GM12878 (cell line): ENCODE measurements around the gene ARMH1.

Experiments used
- CTCF ChIP-seq, 3 experiments: IDR thresholded peaks in 2 of 3; conservative IDR thresholded peaks in 1 of 3; 2 replicates each; pipeline ENCODE4 v1.5.1; 2011; ENCODE audit warnings: low read depth in 3 of 3, low read length in 3 of 3, mild to moderate bottlenecking in 3 of 3, control low read depth in 2 of 3, moderate library complexity in 2 of 3, inconsistent platforms in 1 of 3, mixed read lengths in 1 of 3; ENCODE audit not compliant: control insufficient read depth in 2 of 3, insufficient read depth in 1 of 3; ENCODE audit errors: extremely low read depth in 1 of 3
- EZH2 ChIP-seq: IDR thresholded peaks from 2 replicates; pipeline ENCODE4 v1.6.1; 2012; ENCODE audit warnings: low read depth, mild to moderate bottlenecking, control low read depth, inconsistent platforms, low read length, borderline replicate concordance; ENCODE audit not compliant: control insufficient read depth
- NR2C2 ChIP-seq: IDR thresholded peaks from 2 replicates; pipeline ENCODE4 v1.6.1; 2011; ENCODE audit warnings: borderline replicate concordance, low read depth; ENCODE audit not compliant: control insufficient read depth, insufficient read length
- PAX5 ChIP-seq: IDR thresholded peaks from 2 replicates; pipeline ENCODE4 v1.6.1; 2011; ENCODE audit warnings: low read depth, low read length, borderline replicate concordance
- PAX8 ChIP-seq: fragments of 450-650 bp; IDR thresholded peaks from 2 replicates; pipeline ENCODE4 v1.6.1; 2017; ENCODE audit warnings: mild to moderate bottlenecking, moderate library complexity
- SMAD1 ChIP-seq: fragments of 450-650 bp; IDR thresholded peaks from 2 replicates; pipeline ENCODE4 v1.6.1; 2018; ENCODE audit warnings: mild to moderate bottlenecking, low read depth; ENCODE audit not compliant: partially characterized antibody
- TARDBP ChIP-seq: IDR thresholded peaks from 2 replicates; pipeline ENCODE4 v1.6.1; 2016; ENCODE audit warnings: borderline replicate concordance

- TF ChIP-seq EZH2 (no peak), CTCF (IDR thresholded peaks at IDR 0.05 in 2 of 3, conservative IDR thresholded peaks at IDR 0.05 in 1 of 3; ENCODE audit: control insufficient read depth in 2 of 3, extremely low read depth in 1 of 3, insufficient read depth in 1 of 3, low read depth in 3 of 3, low read length in 3 of 3) (no peak), PAX8 (no peak), NR2C2 (no peak), TARDBP (no peak), SMAD1 (no peak), PAX5 (no peak)
Observed at GRCh38 chr1:44664730-44665370, 9.7 kb upstream of the ARMH1 start.
